ENCODE measurements around the gene CBX4.

CBX4 gene

DNA sequence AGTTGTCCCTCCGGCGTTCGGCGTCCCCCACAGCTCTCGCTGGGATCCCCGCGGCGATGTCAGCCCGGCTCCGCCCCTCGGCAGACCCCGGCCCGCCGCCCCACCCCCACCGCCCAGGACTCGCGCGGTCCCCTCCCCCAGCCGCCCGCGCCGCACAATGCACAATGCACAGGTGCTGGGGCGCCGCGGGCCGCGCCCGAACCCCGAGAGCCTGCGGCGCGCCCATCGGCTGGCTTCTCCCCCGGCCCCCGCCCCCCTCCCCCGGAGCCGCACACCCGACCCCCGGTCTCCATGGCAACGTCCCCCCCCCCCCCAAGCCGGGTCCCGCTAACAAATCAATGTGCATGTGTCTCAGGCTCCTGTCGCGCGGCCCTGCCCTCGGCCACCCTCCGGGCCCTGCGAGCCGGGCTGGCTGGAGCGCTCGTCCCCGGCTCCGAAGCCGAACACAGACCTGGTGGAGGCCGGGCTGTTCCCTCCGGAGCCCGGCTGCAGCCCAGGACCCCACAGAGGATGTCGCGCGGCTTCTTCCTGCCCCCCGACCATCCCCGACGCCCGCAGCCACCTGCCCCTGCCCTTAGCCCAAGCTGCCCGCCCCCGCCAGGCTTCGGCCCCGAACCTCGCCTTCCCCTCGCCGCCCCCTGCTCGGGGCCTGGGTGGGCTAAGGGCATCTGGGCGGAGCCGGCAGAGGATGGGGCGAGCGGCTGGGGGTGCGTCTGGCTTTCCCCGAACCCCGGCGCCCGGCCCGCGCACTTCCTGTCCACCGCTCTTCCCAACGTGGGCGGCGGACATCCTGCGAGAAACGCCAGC lies 41.5 kb downstream of the CBX4 start:
- ATAC-seq (replicated peaks) (peak; percentile 15), DNase-seq (no peak)
- Mint-ChIP-seq H3K4me3 (peak overlapping the region; percentile 74 to 87), H3K27ac (peak overlapping the region; percentile 65 to 89), H3K9me3 (no peaks in the 10 kb centered on the region), H3K4me1 (ENCODE audit: low read depth in 2 of 2) (peaks cover 18 to 25% of the 10 kb centered on the region in 2 donors), H3K27me3 (peaks cover 35 to 42% of the 10 kb centered on the region in 2 donors), H3K36me3 (ENCODE audit: insufficient read depth) (peaks cover 34% of the 10 kb centered on the region)

DNA sequence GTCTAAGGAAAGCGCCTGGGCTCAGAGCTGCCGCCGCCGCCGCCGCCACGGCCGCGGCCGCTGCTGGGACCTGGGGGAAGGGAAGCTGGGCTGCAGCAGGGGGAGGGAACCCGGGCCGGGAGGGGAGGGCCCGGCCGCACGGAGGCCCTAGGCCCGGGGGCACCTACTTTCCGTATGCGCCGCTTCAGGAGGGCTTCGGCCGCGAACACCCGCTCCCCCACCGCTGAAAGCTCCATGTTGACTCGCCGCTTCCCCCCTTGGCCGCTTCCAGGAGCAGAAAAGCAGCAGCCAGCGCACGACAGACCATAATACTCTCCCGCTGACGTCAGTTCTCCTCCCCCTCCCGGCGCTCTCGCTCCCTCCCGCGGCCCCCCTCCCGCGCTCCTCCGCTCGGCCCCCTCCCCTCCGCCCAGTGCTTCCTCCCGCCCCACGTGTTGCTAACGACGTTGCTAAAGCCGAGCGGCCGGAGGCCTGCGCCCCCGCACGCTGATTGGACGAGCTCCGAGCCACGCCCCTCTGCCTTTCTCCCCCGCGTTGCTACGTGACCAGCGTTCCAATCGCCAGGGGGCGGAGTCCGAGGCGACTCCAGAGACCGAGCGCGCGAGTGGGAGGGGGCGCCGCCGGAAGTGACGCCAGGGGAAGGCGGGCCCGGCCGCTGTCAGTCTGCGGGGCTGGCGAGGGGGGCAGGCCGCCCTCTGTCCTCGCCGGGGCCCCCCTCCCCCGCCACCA lies 42.3 kb downstream of the CBX4 start, which contains the start of gene CBX8:
Gene CBX8, minus strand, starts transcription at position 315 of the 729 bp plus-strand sequence. Its CDS starts 79 bp downstream, at position 236.
- H3K9me3 Mint-ChIP-seq: no peaks in the 10 kb centered on the region
- H3K4me3 Mint-ChIP-seq: peak within 1 kb of the TSS; percentile 74 to 87
- H3K4me1 Mint-ChIP-seq (ENCODE audit: low read depth in 2 of 2): peaks cover 18 to 25% of the 10 kb centered on the region in 2 donors
- H3K27me3 Mint-ChIP-seq: peaks cover 38 to 43% of the 10 kb centered on the region in 2 donors
- ATAC-seq (replicated peaks): peak; percentile 88
- H3K36me3 Mint-ChIP-seq (ENCODE audit: insufficient read depth): peaks cover 33% of the 10 kb centered on the region
- peak; percentile 97 to 98 (median 97) for DNase-seq
- peak within 1 kb of the TSS; percentile 65 to 89 for H3K27ac Mint-ChIP-seq

GRCh38 chr17:79796444-79796762 lies 42.8 kb downstream of the CBX4 start:
- H3K4me3 Mint-ChIP-seq: peak overlapping the region; percentile 74 to 87
- H3K36me3 Mint-ChIP-seq (ENCODE audit: insufficient read depth): peaks cover 30% of the 10 kb centered on the region
- H3K9me3 Mint-ChIP-seq: no peaks in the 10 kb centered on the region
- peaks cover 35 to 43% of the 10 kb centered on the region in 2 donors for H3K27me3 Mint-ChIP-seq
- no peak for ATAC-seq (replicated peaks)
- no peak for DNase-seq
- H3K27ac Mint-ChIP-seq: peak overlapping the region; percentile 65 to 89
- H3K4me1 Mint-ChIP-seq (ENCODE audit: low read depth in 2 of 2): peaks cover 18 to 25% of the 10 kb centered on the region in 2 donors

- no peak for ATAC-seq (replicated peaks)
- H3K27me3 Mint-ChIP-seq: peaks cover 35 to 46% of the 10 kb centered on the region in 2 donors
- H3K9me3 Mint-ChIP-seq: no peaks in the 10 kb centered on the region
- H3K36me3 Mint-ChIP-seq (ENCODE audit: insufficient read depth): peaks cover 32% of the 10 kb centered on the region
- H3K27ac Mint-ChIP-seq: no peak overlapping the region
- peak overlapping the region; percentile 74 to 87 for H3K4me3 Mint-ChIP-seq
- H3K4me1 Mint-ChIP-seq (ENCODE audit: low read depth in 2 of 2): peaks cover 18 to 25% of the 10 kb centered on the region in 2 donors
- no peak for DNase-seq
These were observed 43.3 kb downstream of the CBX4 start for GRCh38 chr17:79795795-79796443.

GRCh38 chr17:79794659-79795511 lies 44.4 kb downstream of the CBX4 start:
- DNase-seq: no peak
- Mint-ChIP-seq H3K4me1 (ENCODE audit: low read depth in 2 of 2) (peaks cover 14 to 16% of the 10 kb centered on the region in 2 donors), H3K4me3 (no peak overlapping the region), H3K27me3 (peaks cover 26 to 46% of the 10 kb centered on the region in 2 donors), H3K9me3 (no peaks in the 10 kb centered on the region), H3K36me3 (ENCODE audit: insufficient read depth) (peaks cover 25% of the 10 kb centered on the region), H3K27ac (no peak overlapping the region)
- ATAC-seq (replicated peaks): no peak

DNA sequence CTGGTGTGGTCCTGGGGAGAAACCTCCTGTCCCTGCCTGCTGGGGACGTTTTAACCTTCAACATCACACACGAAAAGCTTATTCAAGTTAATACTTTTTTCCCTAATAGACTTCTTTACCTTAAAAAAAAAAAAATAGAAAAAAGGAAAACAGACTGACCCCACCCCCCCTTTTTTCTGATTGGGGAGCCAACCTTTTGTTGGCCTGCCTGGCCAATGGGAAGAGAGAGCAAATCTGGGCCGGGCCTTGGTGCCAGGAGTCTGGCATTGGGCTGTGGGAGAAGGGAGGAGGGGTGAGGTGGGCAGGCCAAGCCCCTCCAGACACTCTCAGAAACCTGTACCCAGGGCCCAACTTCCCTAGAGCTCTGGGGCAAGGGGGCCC lies 45.3 kb downstream of the CBX4 start:
- H3K9me3 Mint-ChIP-seq: no peaks in the 10 kb centered on the region
- ATAC-seq (replicated peaks) (no peak), DNase-seq (no peak)
- no peak overlapping the region for H3K27ac Mint-ChIP-seq
- no peak overlapping the region for H3K4me3 Mint-ChIP-seq
- peaks cover 22 to 43% of the 10 kb centered on the region in 2 donors for H3K27me3 Mint-ChIP-seq
- peaks cover 10 to 11% of the 10 kb centered on the region in 2 donors for H3K4me1 Mint-ChIP-seq (ENCODE audit: low read depth in 2 of 2)
- H3K36me3 Mint-ChIP-seq (ENCODE audit: insufficient read depth): peaks cover 20% of the 10 kb centered on the region

DNA sequence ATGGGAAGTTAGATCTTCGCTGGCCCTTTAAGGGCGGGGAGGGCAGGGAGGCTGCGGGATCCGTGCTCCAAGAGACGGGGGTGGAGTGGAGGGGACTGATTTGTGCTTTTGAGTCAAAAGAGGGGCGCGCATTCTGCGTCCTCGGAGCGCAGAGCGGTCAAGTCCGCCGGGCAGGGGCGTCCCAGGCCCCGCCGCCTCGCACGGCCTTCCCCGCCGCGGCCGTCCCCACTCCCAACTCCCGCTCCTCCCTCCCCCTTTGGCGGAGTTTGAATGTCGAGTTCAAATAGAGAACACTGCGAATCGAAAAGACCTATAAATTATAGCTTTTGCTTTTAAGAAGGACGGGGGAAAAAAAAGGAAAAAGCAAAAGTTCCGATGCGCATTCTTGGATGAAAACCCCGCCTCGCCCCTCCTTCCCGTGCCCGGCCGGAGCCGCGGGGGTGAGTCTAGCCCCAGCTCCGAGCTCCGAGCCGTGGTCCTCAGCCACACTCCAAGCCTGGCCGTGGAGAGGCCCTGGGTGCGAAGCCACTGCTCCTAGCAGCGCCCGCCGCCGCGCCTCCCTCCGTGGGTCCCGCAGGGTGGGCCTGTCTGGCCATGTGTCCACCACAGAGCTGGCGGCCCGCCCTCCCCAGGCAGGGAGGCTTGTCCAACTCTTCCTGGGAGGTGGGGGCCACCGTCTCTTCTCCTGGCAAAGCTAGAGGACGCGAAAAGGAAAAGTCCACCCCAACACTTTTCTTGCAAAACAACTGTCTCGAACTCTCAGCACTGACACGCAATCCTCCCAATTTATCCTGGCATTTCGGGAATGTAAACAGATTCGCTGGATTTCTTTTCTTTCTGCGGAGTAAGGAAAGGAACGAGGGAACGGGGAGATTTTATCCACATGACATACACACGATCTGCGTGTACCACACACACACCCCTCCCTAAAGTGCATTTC lies 46.0 kb downstream of the CBX4 start:
- no peak overlapping the region for H3K4me3 Mint-ChIP-seq
- H3K9me3 Mint-ChIP-seq: no peaks in the 10 kb centered on the region
- H3K4me1 Mint-ChIP-seq (ENCODE audit: low read depth in 2 of 2): peaks cover 6 to 9% of the 10 kb centered on the region in 2 donors
- ATAC-seq (replicated peaks): no peak
- peaks cover 18% of the 10 kb centered on the region for H3K36me3 Mint-ChIP-seq (ENCODE audit: insufficient read depth)
- DNase-seq: no peak
- H3K27ac Mint-ChIP-seq: no peak overlapping the region
- H3K27me3 Mint-ChIP-seq: peaks cover 22 to 43% of the 10 kb centered on the region in 2 donors

- Mint-ChIP-seq H3K36me3 (ENCODE audit: insufficient read depth) (peaks cover 18% of the 10 kb centered on the region), H3K9me3 (no peaks in the 10 kb centered on the region), H3K27me3 (peaks cover 29 to 49% of the 10 kb centered on the region in 2 donors), H3K4me3 (no peak overlapping the region), H3K27ac (peak overlapping the region in 1 of 2 donors; percentile 57), H3K4me1 (ENCODE audit: low read depth in 2 of 2) (peaks cover 6 to 9% of the 10 kb centered on the region in 2 donors)
- DNase-seq: no peak
- no peak for ATAC-seq (replicated peaks)
These were observed 46.8 kb downstream of the CBX4 start for GRCh38 chr17:79792341-79792871.

GRCh38 chr17:79791735-79792161 lies 47.5 kb downstream of the CBX4 start:
- Mint-ChIP-seq H3K4me3 (no peak overlapping the region), H3K4me1 (ENCODE audit: low read depth in 2 of 2) (peaks cover 6 to 9% of the 10 kb centered on the region in 2 donors), H3K27me3 (peaks cover 36 to 55% of the 10 kb centered on the region in 2 donors), H3K27ac (peak overlapping the region in 1 of 2 donors; percentile 57), H3K9me3 (no peaks in the 10 kb centered on the region), H3K36me3 (ENCODE audit: insufficient read depth) (peaks cover 14% of the 10 kb centered on the region)
- ATAC-seq (replicated peaks) (no peak), DNase-seq (no peak)

DNA sequence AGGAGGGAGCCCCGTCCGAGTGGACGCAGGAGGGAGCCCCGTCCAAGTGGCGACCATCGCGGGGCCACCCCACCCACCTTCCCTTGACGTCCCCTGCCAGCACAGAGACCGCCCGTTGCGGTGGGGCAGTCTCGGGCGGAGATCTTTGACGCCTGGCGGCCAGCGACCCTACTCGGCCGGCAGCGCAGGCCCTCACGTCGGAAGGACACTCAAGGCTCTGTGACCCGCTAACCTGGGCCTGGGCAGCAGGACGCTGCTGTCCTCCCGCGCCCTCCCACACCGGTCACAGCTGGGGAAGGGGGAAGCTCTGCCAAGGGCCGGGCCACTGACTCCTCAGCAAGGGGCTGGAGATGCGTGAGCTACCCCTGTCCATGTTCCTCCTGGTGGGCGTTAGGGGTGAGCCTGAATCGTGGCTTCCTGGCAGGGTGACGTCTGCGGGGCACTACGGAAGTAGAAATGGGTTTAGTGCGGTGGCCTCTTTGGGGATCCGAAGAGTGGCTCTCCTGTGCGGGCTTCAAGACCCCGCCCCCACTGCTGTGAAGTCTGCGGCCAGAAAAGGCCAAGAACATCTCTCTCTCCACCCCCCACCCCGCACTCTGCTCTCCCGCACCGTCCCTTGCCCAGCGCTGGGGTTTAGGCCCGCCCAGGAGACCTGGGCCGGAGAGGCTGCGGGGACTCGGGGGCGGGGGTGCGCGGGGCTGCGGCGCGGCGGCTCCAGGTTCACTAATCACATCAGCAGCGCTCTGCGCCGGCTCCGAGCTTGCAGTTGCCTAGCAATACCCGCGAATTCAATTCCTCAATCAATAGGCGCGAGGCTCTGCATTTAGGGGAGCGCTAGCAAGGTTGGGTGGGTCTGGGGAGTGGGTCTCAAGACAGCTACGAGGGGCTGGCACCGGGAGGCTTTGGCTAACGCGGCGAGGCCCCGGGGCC lies 48.2 kb downstream of the CBX4 start:
- no peak for DNase-seq
- H3K36me3 Mint-ChIP-seq (ENCODE audit: insufficient read depth): peaks cover 11% of the 10 kb centered on the region
- H3K27me3 Mint-ChIP-seq: peaks cover 42 to 62% of the 10 kb centered on the region in 2 donors
- H3K27ac Mint-ChIP-seq: no peak overlapping the region
- peak overlapping the region in 1 of 2 donors; percentile 31 for H3K4me3 Mint-ChIP-seq
- peak; percentile 42 for ATAC-seq (replicated peaks)
- peaks cover 2 to 8% of the 10 kb centered on the region in 2 donors for H3K4me1 Mint-ChIP-seq (ENCODE audit: low read depth in 2 of 2)
- H3K9me3 Mint-ChIP-seq: no peaks in the 10 kb centered on the region
